HG03097 (cell line): Measurements from ENCODE around the gene FBXL19.
"Not testable (repeated sequence)": the region's sequence is repeated elsewhere in the genome, so short reads cannot be mapped to it uniquely, and the experiment has no call there.

ENCODE experiments used
- ATAC-seq: cut with Tn5 transposase; IDR thresholded peaks from one replicate; pipeline ENCODE4 v1.9.1; 2021; ENCODE audit not compliant: unreplicated experiment, low FRiP score

Gene FBXL19

DNA sequence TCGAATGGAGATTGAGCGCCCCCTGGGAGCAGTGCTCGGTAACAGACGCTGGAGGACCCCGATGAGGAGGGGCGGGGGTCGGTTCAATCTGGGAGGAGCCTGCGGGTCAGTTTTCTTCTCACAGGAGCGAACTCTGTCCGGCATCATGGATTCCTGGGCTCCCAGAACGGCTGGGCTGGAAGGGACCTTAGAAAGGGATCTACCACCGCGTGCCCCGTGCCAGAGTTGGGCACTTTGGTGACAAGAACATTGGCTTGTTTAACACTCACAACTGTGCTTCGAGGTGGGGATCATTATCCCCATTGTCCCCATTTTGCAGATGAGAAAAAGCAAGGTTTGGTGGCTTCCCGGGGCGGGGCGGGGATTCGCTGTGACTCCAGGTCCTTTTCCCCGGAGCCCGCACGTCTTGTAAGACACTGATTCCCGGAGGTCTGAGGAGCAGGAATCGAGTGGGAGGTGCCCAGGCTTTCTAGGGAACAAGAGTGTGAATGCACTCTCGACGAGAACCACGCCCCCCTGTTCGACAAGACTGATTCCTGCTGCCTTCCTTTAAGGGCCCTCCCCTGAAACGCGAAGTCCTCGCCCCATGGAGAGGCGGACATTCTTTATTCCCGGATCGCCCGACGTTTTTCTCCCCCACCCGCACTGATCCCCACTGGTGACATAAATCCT, 1.5 kb upstream of the FBXL19 start:
- ATAC-seq: no peak

GRCh38 chr16:30922420-30922959, 882 bp upstream of the FBXL19 start:
- peak; percentile 70 for ATAC-seq

DNA sequence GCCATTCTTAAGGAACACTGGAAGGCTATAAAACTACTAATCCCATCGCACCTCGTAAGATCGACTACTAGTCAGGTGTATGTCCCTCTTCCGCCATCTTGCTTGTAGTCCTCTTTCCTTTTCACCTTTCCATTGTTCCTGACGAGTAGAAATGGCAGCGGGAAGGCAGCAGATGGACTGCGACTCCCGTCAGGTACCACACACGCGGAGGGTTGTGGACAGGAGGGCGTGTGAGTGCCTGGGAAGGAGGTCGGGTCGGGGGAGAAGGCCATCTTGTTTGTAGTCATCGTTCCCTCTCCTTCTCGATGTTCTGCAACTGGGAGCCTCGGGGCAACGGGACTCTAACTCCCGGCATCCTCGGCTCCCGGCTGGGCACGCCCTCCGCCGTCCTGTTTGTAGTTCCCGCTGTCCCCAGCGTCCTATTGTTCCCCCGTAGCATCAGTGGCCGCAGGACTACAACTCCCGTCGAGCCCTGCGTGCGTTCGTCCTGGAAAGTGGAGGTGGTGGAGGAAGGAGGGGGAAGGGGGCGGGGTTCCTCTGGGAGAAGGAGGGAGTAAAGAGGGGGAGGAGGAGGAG, 324 bp upstream of the FBXL19 start:
- peak; percentile 63 for ATAC-seq

- no peak for ATAC-seq
Observed at GRCh38 chr16:30924076-30924912, 922 bp downstream of the FBXL19 start.

DNA sequence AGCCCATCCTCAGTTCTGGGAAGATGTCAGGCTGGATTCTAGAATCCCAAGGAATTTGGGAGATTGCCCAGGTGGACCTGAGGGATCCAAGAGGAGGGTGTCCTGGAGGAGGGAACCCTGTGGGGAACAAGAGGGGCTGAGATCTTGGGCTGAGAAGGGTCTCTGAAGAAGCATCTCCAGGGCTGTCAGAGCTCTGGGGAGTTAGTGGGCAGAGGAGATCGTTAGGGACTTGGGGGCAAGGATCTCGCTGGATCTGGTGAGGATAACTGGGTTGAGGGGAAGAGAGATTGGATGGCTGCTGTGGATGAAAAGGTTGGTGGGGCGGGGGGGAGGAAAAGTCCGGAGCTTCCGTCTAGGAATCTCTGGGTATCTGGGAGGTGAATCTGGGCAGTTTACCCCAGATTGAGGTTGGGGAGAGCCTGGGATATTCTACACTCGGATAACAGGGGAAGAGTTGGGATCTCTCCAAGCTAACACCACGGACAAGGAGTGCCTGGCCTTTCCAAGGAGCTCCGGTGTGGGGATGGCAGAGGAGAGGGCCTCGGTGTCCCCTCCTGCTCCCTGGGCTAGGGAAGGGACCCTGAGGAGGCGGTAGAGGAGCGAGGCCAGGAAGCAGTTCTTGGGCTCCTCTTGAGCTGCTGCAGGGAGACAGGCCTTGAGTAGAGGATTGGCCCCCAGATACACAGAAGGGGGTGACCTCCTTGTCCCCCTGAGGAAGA, 1.7 kb downstream of the FBXL19 start:
- no peak for ATAC-seq

DNA sequence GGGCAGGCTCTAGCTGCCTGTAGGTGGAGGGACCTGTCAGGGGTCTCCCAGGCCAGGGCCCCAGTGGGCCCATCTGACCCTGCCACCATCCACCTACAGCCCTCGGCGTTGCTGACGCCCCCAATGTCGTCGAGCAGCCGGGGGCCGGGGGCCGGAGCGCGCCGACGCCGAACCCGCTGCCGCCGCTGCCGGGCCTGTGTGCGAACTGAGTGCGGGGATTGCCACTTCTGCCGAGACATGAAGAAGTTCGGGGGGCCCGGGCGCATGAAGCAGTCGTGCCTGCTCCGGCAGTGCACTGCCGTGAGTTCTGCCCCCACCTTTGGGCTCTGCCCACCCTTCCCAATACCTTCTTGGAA, 2.2 kb downstream of the FBXL19 start:
- no peak for ATAC-seq

DNA sequence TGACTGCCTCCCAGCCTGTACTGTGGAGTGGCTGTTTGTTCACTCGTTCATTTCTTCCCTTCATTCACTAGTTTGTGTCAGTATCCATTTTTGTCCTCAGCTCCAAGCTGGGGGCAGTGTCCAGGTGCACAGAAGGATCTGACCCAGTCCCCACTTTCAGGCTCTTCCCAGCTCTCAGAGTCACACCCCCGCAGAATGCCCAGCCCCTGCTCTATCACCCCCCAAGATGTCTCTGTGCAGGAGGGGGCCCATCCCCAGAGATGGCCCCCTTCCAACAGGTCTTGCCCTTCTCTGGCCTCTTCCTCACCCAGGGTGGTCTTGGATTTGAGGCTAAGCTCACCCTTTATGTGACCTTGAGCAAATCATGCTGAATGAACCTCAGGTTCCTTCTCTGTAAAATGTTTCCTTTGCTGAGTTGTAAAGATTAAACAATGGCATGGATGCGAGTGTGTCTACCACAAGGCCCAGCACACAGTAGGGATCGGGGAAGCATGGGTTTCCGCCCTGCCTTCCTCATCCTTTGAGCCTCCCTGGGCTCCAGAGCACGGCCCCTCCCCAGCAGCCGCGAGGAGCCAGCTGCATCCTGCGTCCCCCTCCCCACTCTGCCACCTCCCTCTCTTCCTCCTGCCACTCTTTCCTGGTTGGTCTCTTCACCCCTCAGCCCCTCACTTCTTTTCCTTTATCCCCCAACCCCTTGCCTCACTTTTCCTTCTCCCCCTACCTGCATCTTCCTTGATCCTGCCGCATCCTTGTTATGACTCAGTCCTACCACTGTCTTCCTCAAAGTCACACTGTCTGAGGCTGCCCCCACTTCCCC, 2.8 kb downstream of the FBXL19 start:
- ATAC-seq: no peak

- no peak for ATAC-seq
Observed at GRCh38 chr16:30926937-30927788, 3.8 kb downstream of the FBXL19 start.

DNA sequence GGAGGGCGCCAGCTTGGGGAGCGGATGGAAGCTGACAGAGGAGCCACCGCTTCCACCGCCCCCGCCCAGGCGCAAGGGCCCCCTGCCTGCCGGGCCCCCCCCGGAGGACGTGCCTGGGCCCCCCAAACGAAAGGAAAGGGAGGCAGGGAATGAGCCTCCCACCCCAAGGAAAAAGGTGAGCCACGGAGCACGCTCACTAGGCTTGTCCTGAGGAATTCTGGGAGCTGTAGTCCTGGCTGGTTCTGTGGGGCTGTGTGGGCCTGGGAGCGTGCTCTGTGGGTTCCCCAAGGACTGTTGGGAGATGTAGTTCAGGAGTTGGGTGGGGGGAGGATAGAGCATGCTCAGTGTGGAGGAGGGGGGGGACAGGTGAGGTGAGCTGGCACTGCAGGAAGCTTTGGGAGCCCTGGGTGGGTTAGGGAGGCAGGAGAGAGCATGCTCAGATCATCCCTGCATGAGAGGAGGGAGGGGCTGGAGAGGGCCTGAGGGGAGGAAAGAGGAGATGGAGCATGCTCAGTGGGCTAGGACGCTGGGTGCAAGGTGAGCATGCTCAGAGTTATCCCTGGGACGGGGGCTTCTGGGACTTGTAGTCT, 4.5 kb downstream of the FBXL19 start:
- ATAC-seq: no peak

DNA sequence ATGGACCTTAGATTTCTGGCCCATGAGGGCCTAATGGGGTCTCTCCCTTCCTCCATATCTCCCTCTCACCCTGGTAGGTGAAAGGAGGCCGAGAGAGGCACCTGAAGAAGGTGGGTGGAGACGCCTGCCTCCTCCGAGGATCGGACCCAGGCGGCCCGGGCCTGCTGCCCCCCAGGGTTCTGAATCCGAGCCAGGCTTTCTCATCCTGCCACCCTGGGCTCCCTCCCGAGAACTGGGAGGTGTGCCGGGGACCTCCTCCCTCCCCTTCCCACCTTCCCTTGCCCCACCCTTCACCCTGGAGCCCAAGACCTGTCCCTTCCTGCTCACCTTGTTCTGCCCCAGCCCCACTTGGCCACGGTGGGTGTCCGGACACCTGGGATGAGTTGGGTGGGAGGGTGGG, 5.0 kb downstream of the FBXL19 start:
- no peak for ATAC-seq

DNA sequence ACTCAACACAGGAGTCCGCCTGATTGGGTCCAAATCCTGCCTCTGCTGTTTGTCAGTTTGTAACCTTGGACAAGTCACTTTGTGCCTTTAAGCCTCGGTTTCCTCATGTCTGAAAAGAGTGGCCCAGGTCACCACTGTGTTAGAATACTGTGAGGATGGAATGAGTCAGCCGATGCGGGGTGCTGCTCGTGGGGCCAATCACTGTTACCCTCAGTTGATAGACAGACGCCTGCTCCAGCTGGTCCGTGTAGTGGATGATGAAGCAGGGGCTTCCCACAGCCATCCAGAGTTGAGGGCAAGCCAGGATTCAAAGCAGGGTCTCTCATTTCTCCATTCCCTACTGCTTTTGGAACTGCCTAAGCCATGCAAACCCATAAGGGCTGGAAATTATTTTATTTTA, 5.8 kb downstream of the FBXL19 start:
- ATAC-seq: no peak

GRCh38 chr16:30930160-30930571, 6.8 kb downstream of the FBXL19 start:
- ATAC-seq: no peak

- no peak for ATAC-seq
Observed at GRCh38 chr16:30931068-30931650, 7.8 kb downstream of the FBXL19 start.

DNA sequence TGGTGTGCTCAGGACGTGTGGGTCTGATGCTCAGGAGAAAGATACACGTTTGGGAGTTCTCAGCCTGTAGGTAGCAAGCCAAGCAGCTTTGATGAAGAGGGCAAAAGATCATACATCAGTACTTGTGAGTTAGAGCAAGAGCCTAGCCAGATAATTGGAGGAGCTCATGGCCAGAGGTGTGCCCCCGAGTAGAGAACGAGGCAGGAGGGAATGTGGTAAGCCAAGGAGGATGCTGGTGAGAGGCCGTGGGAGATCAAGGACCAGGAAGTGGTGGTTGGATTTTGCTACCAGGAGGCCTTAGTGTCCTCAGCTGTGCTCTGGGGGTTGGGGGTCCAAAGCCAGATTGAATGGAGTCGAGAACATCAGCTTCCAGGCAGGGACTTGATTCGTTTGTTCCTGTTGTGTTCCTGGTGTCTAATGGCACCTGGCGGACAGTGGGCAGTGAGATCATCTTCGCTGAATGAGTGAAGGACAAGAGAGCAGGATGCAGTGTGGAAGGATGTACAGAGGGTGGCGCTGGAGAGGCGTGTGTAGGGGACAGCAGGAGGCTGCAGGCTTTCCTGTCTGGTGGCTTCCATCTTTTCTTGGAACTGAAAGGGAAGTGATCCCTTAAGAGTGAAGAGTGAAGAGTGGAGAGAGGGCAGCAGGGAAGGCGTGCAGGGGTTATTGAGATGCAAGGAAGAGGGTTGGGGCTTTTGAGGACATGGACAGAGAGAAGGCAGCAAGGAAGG, 11.6 kb downstream of the FBXL19 start:
- no peak for ATAC-seq

GRCh38 chr16:30937692-30938091, 14.3 kb downstream of the FBXL19 start:
- ATAC-seq: no peak

- ATAC-seq: not testable (repeated sequence)
Observed at GRCh38 chr16:30939571-30939970, 16.2 kb downstream of the FBXL19 start.

- peak; percentile 64 for ATAC-seq
Observed at GRCh38 chr16:30941600-30942425, 18.4 kb downstream of the FBXL19 start.
